Activated CD4-positive, alpha-beta T cell treated with anti-CD3 and anti-CD28 coated beads for 24 hours (primary cell): ENCODE data around the gene RNU6-1.

Experiments used
- DNase-seq, 2 donors: peaks; one replicate each; pipeline ENCODE4 v3.0.0-alpha.2; 2020; ENCODE audit warnings: low read depth in 2 of 2

Gene RNU6-1

GRCh38 chr15:67801142-67801541 is 38.7 kb downstream of the RNU6-1 start:
- DNase-seq: no peak

DNA sequence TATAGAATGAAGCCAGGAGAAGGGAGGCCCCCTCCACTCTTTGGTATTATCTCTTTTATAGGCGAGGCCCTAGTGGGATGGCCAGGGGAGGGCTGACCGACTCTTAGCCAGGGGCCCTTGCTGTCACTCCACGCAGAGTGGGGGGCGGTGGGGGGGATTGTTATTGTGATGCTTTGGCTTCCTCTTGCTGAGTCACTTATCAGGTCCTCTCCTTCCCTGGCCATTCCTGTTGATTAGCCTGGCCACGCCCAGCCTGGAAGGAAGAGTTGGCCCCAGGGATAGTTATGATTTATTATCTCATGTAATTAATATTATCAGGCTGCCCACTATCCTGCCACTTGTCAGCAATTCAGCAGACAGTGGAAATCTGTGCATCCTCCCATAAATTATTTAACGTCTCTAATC is 40.0 kb downstream of the RNU6-1 start:
- no peak for DNase-seq

DNA sequence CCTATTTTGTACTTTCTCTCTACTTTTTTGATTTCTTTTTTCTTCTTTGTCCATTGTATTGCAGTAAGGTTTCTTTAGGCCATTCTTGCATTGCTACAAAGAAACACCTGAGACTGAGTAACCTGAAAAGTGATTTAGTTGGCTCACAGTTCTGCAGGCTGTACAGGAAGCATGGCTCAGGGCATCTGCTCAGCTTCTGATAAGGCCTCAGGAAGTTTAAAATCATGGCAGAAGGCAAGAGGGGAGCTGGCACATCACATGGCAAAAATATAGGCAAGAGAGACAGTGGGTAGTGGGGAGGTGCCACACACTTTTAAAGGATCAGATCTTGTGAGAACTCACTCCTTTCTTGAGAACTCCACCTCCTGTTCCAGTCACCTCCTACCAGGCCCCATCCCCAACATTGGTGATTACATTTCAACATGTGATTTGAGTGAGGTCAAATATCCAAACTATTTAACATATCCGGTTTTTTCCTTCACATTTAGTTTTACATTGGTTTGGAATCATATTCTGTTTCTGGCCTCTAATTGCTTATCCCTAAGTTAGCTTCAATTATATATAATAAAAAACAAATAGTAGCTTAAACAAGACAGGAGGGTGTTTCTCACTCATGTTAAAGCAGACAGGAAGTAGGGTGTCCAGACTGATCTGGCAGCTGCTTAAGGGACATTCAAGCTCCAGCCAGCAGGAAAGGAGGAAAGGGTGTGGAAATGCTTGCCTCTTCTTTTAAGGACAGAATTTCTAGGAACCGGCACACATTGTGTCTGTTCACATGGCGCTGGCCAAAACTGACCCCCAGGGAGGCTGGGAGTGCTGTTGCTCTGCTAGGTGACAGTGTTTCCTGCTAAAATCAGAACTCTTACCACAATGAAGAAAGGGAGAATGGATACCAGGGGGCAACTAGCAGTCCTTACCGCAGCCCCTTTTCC is 43.4 kb downstream of the RNU6-1 start:
- DNase-seq: no peak

DNA sequence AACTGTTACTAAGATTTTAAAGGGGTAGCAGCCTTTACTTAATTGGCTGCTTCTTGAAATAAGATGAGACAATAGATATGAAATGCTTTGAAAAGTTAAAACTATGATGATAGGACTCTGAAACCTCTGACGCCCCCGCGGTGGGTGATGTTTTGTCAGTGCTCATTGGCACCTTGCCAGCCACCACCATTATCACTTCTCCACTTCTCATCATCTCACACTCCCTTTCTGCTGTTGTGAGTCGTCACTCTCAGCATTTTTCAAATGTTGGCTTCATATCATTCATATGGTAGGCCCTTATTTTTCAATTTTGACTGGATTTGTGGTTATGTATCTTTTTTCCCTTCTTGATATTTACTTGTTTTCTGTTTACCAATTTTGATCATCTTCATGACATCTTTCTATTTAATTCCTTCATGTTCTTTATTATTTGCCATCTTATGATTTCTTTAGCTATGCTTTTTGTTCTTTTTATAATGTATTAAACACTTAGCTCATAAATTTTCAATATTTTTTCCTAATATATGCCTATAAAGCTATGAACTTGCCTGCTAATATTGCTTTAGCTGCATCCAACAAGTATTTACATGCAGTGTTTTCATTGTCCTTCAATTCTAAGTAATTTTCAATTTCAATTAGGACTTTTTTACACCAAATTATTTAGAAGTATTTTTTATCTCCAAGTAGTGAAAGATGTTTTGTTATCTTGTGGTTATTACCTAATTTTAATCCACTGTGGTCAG is 44.8 kb downstream of the RNU6-1 start:
- peak; percentile 17 to 38 for DNase-seq

- DNase-seq: no peak
Observed at GRCh38 chr15:67792250-67792942, 47.4 kb downstream of the RNU6-1 start.

DNA sequence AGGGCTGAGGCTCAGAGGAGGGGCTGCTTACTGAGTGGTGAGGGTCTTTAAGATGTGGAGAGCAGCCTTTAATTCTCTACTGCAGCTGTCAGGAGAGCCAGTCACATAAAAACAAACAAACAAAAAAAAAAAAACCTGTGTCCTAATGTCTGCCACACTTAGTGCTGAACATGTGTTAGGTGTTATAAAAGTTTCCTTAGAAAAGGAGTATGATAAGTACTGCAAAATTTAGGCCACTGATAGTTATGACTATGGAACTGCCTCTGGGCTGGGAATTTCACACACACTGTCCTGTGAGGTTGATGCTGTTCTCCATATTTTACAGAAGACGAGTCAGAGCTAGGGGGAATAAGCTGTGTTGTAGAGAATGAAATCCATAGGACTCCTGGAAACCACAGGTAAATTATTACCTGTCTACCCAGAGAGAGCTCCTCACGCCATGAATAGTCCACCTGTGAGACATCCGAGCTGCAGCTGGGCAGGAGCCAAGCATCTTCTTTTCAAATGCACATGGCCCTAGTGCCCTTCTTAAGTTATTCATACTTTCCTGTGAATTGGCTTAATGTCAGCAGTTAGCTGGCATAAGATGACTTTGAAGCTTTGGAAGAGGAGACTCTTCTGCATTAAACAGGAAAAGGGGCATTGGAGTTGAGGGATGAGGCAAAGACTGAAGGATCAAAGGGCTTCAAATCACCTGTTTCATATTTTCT is 49.1 kb downstream of the RNU6-1 start:
- no peak for DNase-seq
